Neural cell (in vitro differentiated cells): Measurements from ENCODE around the gene SLC44A2. TPM values are rescaled to one million over a fixed set of nuclear protein-coding genes. Genes with fewer than 3 reads are reported as not detected.

Experiments used
- H2AFZ ChIP-seq: fragments of 200-600, 300-800 bp; sonication (generic), shearing (Covaris generic); 2 replicates; pipeline ENCODE4 v1.6.0; 2014; ENCODE audit warnings: low read depth, mild to moderate bottlenecking, antibody characterized with exemption, low read length, moderate library complexity
- H3F3A ChIP-seq: fragments of 200-600 bp; shearing (Covaris generic); 2 replicates; pipeline ENCODE4 v1.6.1; 2016; ENCODE audit warnings: mild to moderate bottlenecking, moderate library complexity, mixed read lengths, antibody characterized with exemption, low read length; ENCODE audit not compliant: insufficient read depth, poor library complexity, severe bottlenecking
- H3K27ac ChIP-seq: fragments of 200-600, 300-800 bp; sonication (generic), shearing (Covaris generic); 2 replicates; pipeline ENCODE4 v1.5.1; 2014; ENCODE audit warnings: mild to moderate bottlenecking, low read length, moderate library complexity
- H3K27me3 ChIP-seq: fragments of 300-800, 200-600 bp; sonication (generic), shearing (Covaris generic); 2 replicates; pipeline ENCODE4 v1.6.0; 2014; ENCODE audit warnings: mild to moderate bottlenecking, low read depth, low read length, moderate library complexity; ENCODE audit not compliant: insufficient read depth
- H3K36me3 ChIP-seq: fragments of 300-800, 200-600 bp; sonication (generic), shearing (Covaris generic); 2 replicates; pipeline ENCODE4 v1.5.1; 2014; ENCODE audit warnings: mild to moderate bottlenecking, antibody characterized with exemption, low read length, moderate library complexity; ENCODE audit not compliant: insufficient read depth
- H3K4me2 ChIP-seq: fragments of 300-800, 200-600 bp; sonication (generic), shearing (Covaris generic); 2 replicates; pipeline ENCODE4 v1.6.0; 2014; ENCODE audit warnings: mild to moderate bottlenecking, low read length
- H3K4me3 ChIP-seq: fragments of 300-800, 200-600 bp; sonication (generic), shearing (Covaris generic); 2 replicates; pipeline ENCODE4 v1.5.1; 2014; ENCODE audit warnings: mild to moderate bottlenecking, low read length, moderate library complexity
- H3K79me2 ChIP-seq: fragments of 200-600 bp; shearing (Covaris generic); replicated peaks from 2 replicates; pipeline ENCODE4 v1.6.0; 2014; ENCODE audit warnings: mild to moderate bottlenecking, low read length, moderate library complexity; ENCODE audit not compliant: insufficient read depth
- H3K9ac ChIP-seq: fragments of 300-800, 200-600 bp; sonication (generic), shearing (Covaris generic); 2 replicates; pipeline ENCODE4 v1.6.1; 2016; ENCODE audit warnings: mild to moderate bottlenecking, low read length, mixed read lengths
- H3K9me2 ChIP-seq: fragments of 200-600 bp; shearing (Covaris generic); 2 replicates; pipeline ENCODE4 v1.6.1; 2016; ENCODE audit warnings: mild to moderate bottlenecking, low read length, mixed read lengths; ENCODE audit not compliant: insufficient read depth
- H3K9me3 ChIP-seq: fragments of 200-600, 300-800 bp; sonication (generic), shearing (Covaris generic); 2 replicates; pipeline ENCODE4 v1.6.1; 2016; ENCODE audit warnings: mild to moderate bottlenecking, mixed run types, low read length, moderate library complexity, mixed read lengths
- H4K20me1 ChIP-seq: fragments of 200-600 bp; shearing (Covaris generic); 2 replicates; pipeline ENCODE4 v1.6.1; 2016; ENCODE audit warnings: mild to moderate bottlenecking, mixed run types; ENCODE audit not compliant: insufficient read depth
- CTCF ChIP-seq: fragments of 450-650 bp; IDR thresholded peaks from 2 replicates; pipeline ENCODE4 v1.5.1; 2014; ENCODE audit warnings: antibody characterized with exemption, mild to moderate bottlenecking, moderate library complexity; ENCODE audit not compliant: poor library complexity, severe bottlenecking
- EP300 ChIP-seq: fragments of 450-650 bp; conservative IDR thresholded peaks from 2 replicates; pipeline ENCODE4 v1.6.1; 2014; ENCODE audit warnings: antibody characterized with exemption, mild to moderate bottlenecking, moderate library complexity; ENCODE audit not compliant: poor library complexity, severe bottlenecking
- EZH2 ChIP-seq: fragments of 200-600, 300-800 bp; shearing (Covaris generic), sonication (generic); IDR thresholded peaks from 2 replicates; pipeline ENCODE4 v1.6.1; 2014; ENCODE audit warnings: antibody characterized with exemption, low read length, borderline replicate concordance, mild to moderate bottlenecking; ENCODE audit not compliant: insufficient read depth, poor library complexity, severe bottlenecking
- MXI1 ChIP-seq: fragments of 450-650 bp; conservative IDR thresholded peaks from 2 replicates; pipeline ENCODE4 v1.6.1; 2014; ENCODE audit warnings: antibody characterized with exemption, mild to moderate bottlenecking; ENCODE audit not compliant: poor library complexity, severe bottlenecking
- POLR2AphosphoS5 ChIP-seq: IDR thresholded peaks from 2 replicates; pipeline ENCODE4 v1.6.1; 2012
- RAD21 ChIP-seq: fragments of 450-650 bp; conservative IDR thresholded peaks from 2 replicates; pipeline ENCODE4 v1.6.1; 2014; ENCODE audit warnings: antibody characterized with exemption, mild to moderate bottlenecking, moderate library complexity
- REST ChIP-seq: IDR thresholded peaks from 2 replicates; pipeline ENCODE4 v1.6.1; 2012; ENCODE audit warnings: borderline replicate concordance
- SMC3 ChIP-seq: fragments of 450-650 bp; conservative IDR thresholded peaks from 2 replicates; pipeline ENCODE4 v1.6.1; 2014; ENCODE audit warnings: antibody characterized with exemption, mild to moderate bottlenecking, moderate library complexity; ENCODE audit not compliant: poor library complexity
- TAF1 ChIP-seq: IDR thresholded peaks from 2 replicates; pipeline ENCODE4 v1.6.1; 2012; ENCODE audit warnings: low read depth
- polyA plus RNA-seq: library from polyadenylated mRNA; depleted of rRNA; stranded (reverse); fragments of >200 nt; gene quantifications from 2 replicates; pipeline ENCODE4 v1.2.3, GENCODE V29; 2014

Gene SLC44A2
- polyA plus RNA-seq, 1 donor from 2014 or later = 50.0 TPM

GRCh38 chr19:10687518-10688288, 62.4 kb downstream of the SLC44A2 start:
- no peaks in the 10 kb centered on the region for H3K9me2 ChIP-seq
- H3K27me3 ChIP-seq = no peaks in the 10 kb centered on the region
- peaks cover 9% of the 10 kb centered on the region for H3K36me3 ChIP-seq
- H3F3A ChIP-seq = no peaks in the 10 kb centered on the region
- no peaks in the 10 kb centered on the region for H3K9me3 ChIP-seq
- no peak overlapping the region for H3K9ac ChIP-seq
- H2AFZ ChIP-seq = no peak overlapping the region
- TF ChIP-seq EZH2 (no peak), RAD21 (no peak), MXI1 (no peak), REST (no peak), EP300 (no peak), TAF1 (no peak), POLR2AphosphoS5 (no peak), SMC3 (no peak), CTCF (no peak)
- H4K20me1 ChIP-seq = peaks cover 17% of the 10 kb centered on the region
- H3K27ac ChIP-seq = no peak overlapping the region
- H3K4me3 ChIP-seq = no peak overlapping the region
- no peak overlapping the region for H3K4me2 ChIP-seq
- H3K79me2 ChIP-seq = no peaks in the 10 kb centered on the region

- peaks cover 13% of the 10 kb centered on the region for H4K20me1 ChIP-seq
- H3K27ac ChIP-seq = no peak overlapping the region
- peaks cover 9% of the 10 kb centered on the region for H3K36me3 ChIP-seq
- H2AFZ ChIP-seq = no peak overlapping the region
- no peaks in the 10 kb centered on the region for H3K79me2 ChIP-seq
- no peaks in the 10 kb centered on the region for H3K9me2 ChIP-seq
- H3F3A ChIP-seq = no peaks in the 10 kb centered on the region
- no peak overlapping the region for H3K4me2 ChIP-seq
- no peak overlapping the region for H3K9ac ChIP-seq
- H3K9me3 ChIP-seq = no peaks in the 10 kb centered on the region
- TF ChIP-seq EZH2 = no peak
- TF ChIP-seq POLR2AphosphoS5 = no peak
- no peak for TF ChIP-seq TAF1
- TF ChIP-seq EP300 = no peak
- no peak overlapping the region for H3K4me3 ChIP-seq
- no peaks in the 10 kb centered on the region for H3K27me3 ChIP-seq
These were observed 63.4 kb downstream of the SLC44A2 start for GRCh38 chr19:10688545-10689280.
